Thyroid gland (tissue), 4 donors: ENCODE measurements around the gene JKAMP.
A peak's percentile ranks its signal among the peaks of the same experiment; 100 is the strongest.

ENCODE experiments used
- POLR2A ChIP-seq, 2 donors: fragments of 450-650 bp; IDR thresholded peaks; one replicate each; pipeline ENCODE4 v1.6.1; 2017; ENCODE audit warnings: antibody characterized with exemption in 2 of 2, mild to moderate bottlenecking in 2 of 2, moderate library complexity in 1 of 2
- TF ChIP-seq, protein P1 (sequence below), 6 experiments: fragments of 200-600 bp in 3 of 6; fragments of 450-650 bp in 3 of 6; sonication (generic) in 3 of 6; IDR thresholded peaks; one replicate each; pipeline ENCODE4 v1.5.1; 2016 to 2019; ENCODE audit warnings: antibody characterized with exemption in 6 of 6, mild to moderate bottlenecking in 2 of 6, inconsistent platforms in 1 of 6, moderate library complexity in 1 of 6

DNA sequence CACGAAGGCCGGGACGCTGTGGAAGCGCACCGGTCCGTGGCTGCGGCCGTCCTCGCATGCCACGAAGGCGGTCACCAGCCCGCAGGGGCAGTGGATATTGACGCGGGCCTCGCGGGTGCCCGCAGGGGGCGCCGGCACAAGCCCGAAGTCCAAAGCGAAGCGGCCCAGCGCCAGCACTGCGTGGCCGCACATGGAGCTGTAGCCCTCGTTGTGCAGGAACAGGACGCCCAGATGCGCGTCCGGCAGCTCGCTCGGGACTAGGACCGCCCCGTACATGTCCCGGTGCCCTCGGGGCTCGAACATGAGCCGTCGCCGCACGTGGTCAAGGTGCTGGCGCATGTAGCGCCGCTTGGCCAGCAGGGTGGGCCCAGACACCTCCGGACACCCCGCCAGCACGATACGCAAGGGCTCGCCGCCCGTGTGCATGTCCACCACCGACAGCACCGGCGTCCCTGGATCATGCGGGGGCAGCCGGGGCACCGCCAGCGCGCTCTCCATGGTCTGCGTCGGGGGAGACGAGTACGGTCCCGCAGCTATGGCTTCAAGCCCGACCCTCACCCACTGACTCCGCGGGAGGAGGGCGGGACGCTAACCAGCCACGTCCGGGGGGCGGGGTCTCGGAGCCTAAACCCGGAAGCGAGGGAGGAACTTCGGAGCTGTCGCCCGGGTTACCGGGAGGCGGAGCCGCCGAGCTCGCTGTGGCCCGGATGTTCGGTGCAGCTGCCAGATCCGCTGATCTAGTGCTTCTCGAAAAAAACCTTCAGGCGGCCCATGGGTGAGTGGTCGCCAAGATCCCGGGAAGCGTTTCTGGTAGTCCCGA, at the start of gene JKAMP, which contains the start of gene L3HYPDH:
- peak; percentile 18 to 91 for TF ChIP-seq POLR2A (IDR thresholded peaks at IDR 0.05)
- TF ChIP-seq, protein P1, sequence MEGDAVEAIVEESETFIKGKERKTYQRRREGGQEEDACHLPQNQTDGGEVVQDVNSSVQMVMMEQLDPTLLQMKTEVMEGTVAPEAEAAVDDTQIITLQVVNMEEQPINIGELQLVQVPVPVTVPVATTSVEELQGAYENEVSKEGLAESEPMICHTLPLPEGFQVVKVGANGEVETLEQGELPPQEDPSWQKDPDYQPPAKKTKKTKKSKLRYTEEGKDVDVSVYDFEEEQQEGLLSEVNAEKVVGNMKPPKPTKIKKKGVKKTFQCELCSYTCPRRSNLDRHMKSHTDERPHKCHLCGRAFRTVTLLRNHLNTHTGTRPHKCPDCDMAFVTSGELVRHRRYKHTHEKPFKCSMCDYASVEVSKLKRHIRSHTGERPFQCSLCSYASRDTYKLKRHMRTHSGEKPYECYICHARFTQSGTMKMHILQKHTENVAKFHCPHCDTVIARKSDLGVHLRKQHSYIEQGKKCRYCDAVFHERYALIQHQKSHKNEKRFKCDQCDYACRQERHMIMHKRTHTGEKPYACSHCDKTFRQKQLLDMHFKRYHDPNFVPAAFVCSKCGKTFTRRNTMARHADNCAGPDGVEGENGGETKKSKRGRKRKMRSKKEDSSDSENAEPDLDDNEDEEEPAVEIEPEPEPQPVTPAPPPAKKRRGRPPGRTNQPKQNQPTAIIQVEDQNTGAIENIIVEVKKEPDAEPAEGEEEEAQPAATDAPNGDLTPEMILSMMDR (IDR thresholded peaks at IDR 0.05) = peak; percentile 19 to 65 (median 54)
